Activated CD4-positive, alpha-beta T cell treated with anti-CD3 and anti-CD28 coated beads for 36 hours (primary cell): ENCODE data around the gene RBM3. TPM values are rescaled to one million over a fixed set of nuclear protein-coding genes. Genes with fewer than 3 reads are reported as not detected.
A peak's percentile ranks its signal among the peaks of the same experiment; 100 is the strongest.

Source experiments
- ATAC-seq: fragments of 200-7000 bp; cut with Tn5 transposase; one replicate; pipeline ENCODE4 v1.10.0; 2021; ENCODE audit warnings: mild to moderate bottlenecking, moderate library complexity
- CTCF ChIA-PET: fragments of 350-600 bp; sonication (Branson Sonifier 250); formaldehyde crosslinking; loops from one replicate; lab custom pipeline; 2021; ENCODE audit warnings: antibody characterized with exemption; lab: Charles Lee
- POLR2A ChIA-PET: fragments of 350-600 bp; sonication (Branson Sonifier 250); formaldehyde crosslinking; loops from one replicate; lab custom pipeline; 2021; ENCODE audit warnings: antibody characterized with exemption, inconsistent platforms; lab: Charles Lee
- DNase-seq: peaks from one replicate; pipeline ENCODE4 v3.0.0-alpha.2; 2020
- H3K27ac Mint-ChIP-seq: one replicate; pipeline ENCODE4 v1.8.0; 2021; ENCODE audit warnings: mixed read lengths
- H3K27me3 Mint-ChIP-seq: one replicate; pipeline ENCODE4 v1.8.0; 2021; ENCODE audit warnings: mixed read lengths
- H3K36me3 Mint-ChIP-seq: one replicate; pipeline ENCODE4 v1.8.0; 2021; ENCODE audit warnings: low read depth, mixed read lengths
- H3K4me1 Mint-ChIP-seq: one replicate; pipeline ENCODE4 v1.8.0; 2021; ENCODE audit warnings: mixed read lengths
- H3K4me3 Mint-ChIP-seq: one replicate; pipeline ENCODE4 v1.8.0; 2021; ENCODE audit warnings: mild to moderate bottlenecking, moderate library complexity, mixed read lengths
- H3K9me3 Mint-ChIP-seq: one replicate; pipeline ENCODE4 v1.8.0; 2021; ENCODE audit warnings: low read depth, mixed read lengths
- intact Hi-C, 2 experiments: fragments of 100-400 bp; cut with DNase I in 1 of 2; cut with micrococcal nuclease in 1 of 2; formaldehyde crosslinking; loops; one replicate each; pipeline versions ENCODE4 v1.14.2 to v1.15.1; 2022 to 2024; cut with DNase I, micrococcal nuclease
- total RNA-seq, 2 experiments: library from RNA; stranded (reverse); gene quantifications; one replicate each; pipeline ENCODE4 v1.2.3, GENCODE V29; 2021

The RBM3 gene
- total RNA-seq, 2 experiments from 2014 or later: 164 to 202 TPM

DNA sequence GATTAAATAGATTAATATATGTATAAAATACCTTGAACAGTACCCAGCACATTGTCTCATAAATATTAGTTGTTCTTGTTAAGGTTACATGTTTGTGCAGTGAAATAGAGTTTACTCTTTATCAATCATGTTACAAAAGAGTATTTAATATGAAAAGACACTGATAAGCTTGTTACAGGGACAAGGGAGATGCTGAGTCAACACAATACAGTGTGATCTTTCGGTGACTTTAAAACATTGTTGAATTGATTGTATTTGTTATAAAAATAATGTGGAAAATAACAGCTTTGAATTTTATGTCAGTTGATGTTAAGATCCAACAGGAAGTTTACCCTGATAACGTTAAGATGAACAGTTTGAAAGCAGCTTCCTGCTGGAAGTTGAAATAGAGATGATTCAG is 21.6 kb downstream of the RBM3 start:
- peaks cover 8% of the 10 kb centered on the region for H3K4me1 Mint-ChIP-seq
- H3K4me3 Mint-ChIP-seq: no peak overlapping the region
- ChIA-PET CTCF (interaction anchor here (0.6 kb wide), 1 partner anchor 43 kb away, joined by 3 read pairs; no protein-coding TSS in a partner anchor), POLR2A (no interaction called here)
- no peak for ATAC-seq
- no peaks in the 10 kb centered on the region for H3K9me3 Mint-ChIP-seq
- intact Hi-C loops: loop anchor here in 1 of 2 experiments (5.0 kb wide), 3 partner anchors 74 to 486 kb away; partner anchors contain the start of gene EBP
- DNase-seq: no peak
- no peak overlapping the region for H3K27ac Mint-ChIP-seq
- H3K27me3 Mint-ChIP-seq: no peaks in the 10 kb centered on the region
- H3K36me3 Mint-ChIP-seq: peaks cover 5% of the 10 kb centered on the region

DNA sequence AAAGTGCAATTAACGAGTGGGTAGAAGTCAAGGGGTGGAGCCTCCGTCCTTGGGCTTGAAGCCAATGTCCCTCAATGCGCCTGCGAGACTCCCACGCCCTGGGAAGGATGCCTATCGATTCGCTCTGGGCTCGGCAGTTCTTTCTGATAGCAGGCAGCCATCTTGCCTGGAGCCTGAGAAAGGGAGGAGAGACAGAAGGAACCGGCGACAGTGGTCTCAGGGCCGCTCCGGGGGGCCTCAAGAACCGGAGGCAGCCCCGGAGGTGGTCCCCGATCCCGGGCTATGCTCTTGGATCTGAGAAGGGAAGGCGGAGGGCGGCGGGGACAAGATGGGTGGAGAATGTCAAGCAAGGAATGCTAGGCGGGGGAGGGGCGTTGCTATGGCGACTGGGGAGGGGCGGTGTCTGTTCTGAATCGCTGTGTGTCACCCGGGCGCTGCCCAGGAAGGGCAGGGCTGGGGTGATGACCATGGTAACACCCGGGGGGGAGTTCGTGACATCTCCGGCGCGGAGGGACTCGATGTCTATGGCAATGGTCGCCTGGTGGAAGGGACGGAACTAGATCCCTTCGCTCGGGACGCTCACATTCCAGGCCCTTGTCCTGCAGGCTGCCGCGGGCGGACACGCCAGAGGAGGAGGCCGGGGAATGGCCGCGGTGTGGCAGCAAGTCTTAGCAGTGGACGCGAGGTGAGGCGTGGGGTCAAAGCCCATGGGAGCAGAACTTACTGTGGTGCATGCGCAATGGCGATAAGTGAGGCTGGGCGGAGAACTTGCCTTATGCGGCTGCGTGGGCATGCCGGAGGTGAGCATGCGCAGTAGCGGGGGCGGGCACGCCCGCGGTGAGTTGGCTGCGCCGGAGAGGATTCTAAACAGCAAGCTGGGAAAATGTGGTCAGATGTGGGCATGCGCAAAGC is 23.3 kb downstream of the RBM3 start, which contains the start of gene WDR13:
WDR13 (plus strand) TSS at position 140 of the 912 bp plus-strand sequence; CDS start at position 645, 505 bp downstream.
- POLR2A ChIA-PET: no interaction called here

DNA sequence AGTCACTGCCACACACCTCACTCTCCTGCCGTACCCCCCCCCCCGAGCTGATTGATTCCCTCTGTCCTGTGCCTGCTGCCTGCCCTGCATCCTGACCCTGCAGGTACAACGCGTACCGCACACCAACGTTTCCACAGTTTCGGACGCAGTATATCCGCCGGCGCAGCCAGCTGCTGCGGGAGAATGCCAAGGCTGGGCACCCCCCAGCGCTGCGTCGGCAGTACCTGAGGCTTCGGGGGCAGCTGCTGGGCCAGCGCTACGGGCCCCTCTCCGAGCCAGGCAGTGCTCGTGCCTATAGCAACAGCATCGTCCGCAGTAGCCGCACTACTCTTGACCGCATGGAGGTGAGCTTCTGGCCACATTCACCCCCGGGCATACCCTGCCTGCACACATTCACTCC is 24.3 kb downstream of the RBM3 start:
- peak overlapping the region; percentile 99 for H3K4me3 Mint-ChIP-seq
- H3K36me3 Mint-ChIP-seq: peaks cover 5% of the 10 kb centered on the region
- POLR2A ChIA-PET: interaction anchor here (0.7 kb wide), 1 partner anchor 51 kb away, joined by 6 read pairs; no protein-coding TSS in a partner anchor
- intact Hi-C loops: loop anchor here in 1 of 2 experiments (1.0 to 5.0 kb wide), 4 partner anchors 76 to 484 kb away; partner anchors contain the start of genes EBP and SUV39H1
- no peak for ATAC-seq
- H3K9me3 Mint-ChIP-seq: no peaks in the 10 kb centered on the region
- H3K4me1 Mint-ChIP-seq: peaks cover 8% of the 10 kb centered on the region
- no peak overlapping the region for H3K27ac Mint-ChIP-seq
- no peak for DNase-seq
- CTCF ChIA-PET: interaction anchor here (0.5 kb wide), 1 partner anchor 59 kb away, joined by 5 read pairs; the partner anchor contains the start of gene TBC1D25
- no peaks in the 10 kb centered on the region for H3K27me3 Mint-ChIP-seq

More for the DNA sequence above, 23.3 kb downstream of the RBM3 start, which contains the start of gene WDR13:
- Mint-ChIP-seq H3K9me3 (no peaks in the 10 kb centered on the region), H3K4me3 (peak within 1 kb of the TSS; percentile 99), H3K27ac (peak within 1 kb of the TSS; percentile 98), H3K36me3 (peaks cover 5% of the 10 kb centered on the region), H3K4me1 (peaks cover 8% of the 10 kb centered on the region), H3K27me3 (no peaks in the 10 kb centered on the region)
- CTCF ChIA-PET: no interaction called here
- intact Hi-C loops: loop anchor here (1.0 to 5.0 kb wide), 9 partner anchors 23 to 485 kb away; partner anchors contain the start of genes RBM3 (in 2 of the 2), EBP (in 1 of the 2), HDAC6 (in 1 of the 2) and SUV39H1 (in 1 of the 2)
- ATAC-seq (peak; percentile 91), DNase-seq (peak; percentile 94)

- Mint-ChIP-seq H3K4me3 (no peak overlapping the region), H3K27ac (no peak overlapping the region), H3K27me3 (no peaks in the 10 kb centered on the region), H3K36me3 (peaks cover 5% of the 10 kb centered on the region), H3K4me1 (peaks cover 8% of the 10 kb centered on the region), H3K9me3 (no peaks in the 10 kb centered on the region)
- ATAC-seq (no peak), DNase-seq (no peak)
- intact Hi-C loops: loop anchor here in 1 of 2 experiments (5.0 kb wide), 3 partner anchors 77 to 483 kb away; partner anchors contain the start of gene EBP
- POLR2A ChIA-PET: no interaction called here
- CTCF ChIA-PET: no interaction called here
Measured at GRCh38 chrX:48599341-48599740, 25.1 kb downstream of the RBM3 start.

DNA sequence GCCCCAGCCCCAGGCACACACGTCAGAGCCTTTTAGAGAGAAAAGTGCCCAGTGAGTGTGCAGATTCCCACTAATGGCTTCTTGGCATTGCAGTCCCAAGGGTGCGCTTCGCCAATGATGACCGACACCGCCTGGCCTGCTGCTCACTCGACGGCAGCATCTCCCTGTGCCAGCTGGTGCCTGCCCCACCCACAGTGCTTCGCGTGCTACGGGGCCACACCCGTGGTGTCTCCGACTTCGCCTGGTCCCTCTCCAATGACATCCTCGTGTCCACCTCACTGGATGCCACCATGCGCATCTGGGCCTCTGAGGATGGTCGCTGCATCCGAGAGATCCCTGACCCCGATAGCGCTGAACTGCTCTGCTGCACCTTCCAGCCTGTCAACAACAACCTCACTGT is 25.9 kb downstream of the RBM3 start:
- H3K9me3 Mint-ChIP-seq: no peaks in the 10 kb centered on the region
- no peak overlapping the region for H3K4me3 Mint-ChIP-seq
- CTCF ChIA-PET: interaction anchor here (0.6 kb wide), 1 partner anchor 137 kb away, joined by 3 read pairs; no protein-coding TSS in a partner anchor
- no peak overlapping the region for H3K27ac Mint-ChIP-seq
- ATAC-seq: no peak
- POLR2A ChIA-PET: no interaction called here
- DNase-seq: no peak
- H3K36me3 Mint-ChIP-seq: peaks cover 8% of the 10 kb centered on the region
- intact Hi-C loops: no loop called here
- no peaks in the 10 kb centered on the region for H3K27me3 Mint-ChIP-seq
- H3K4me1 Mint-ChIP-seq: peaks cover 8% of the 10 kb centered on the region

- H3K36me3 Mint-ChIP-seq: peaks cover 9% of the 10 kb centered on the region
- H3K27ac Mint-ChIP-seq: no peak overlapping the region
- H3K27me3 Mint-ChIP-seq: no peaks in the 10 kb centered on the region
- no peaks in the 10 kb centered on the region for H3K9me3 Mint-ChIP-seq
- H3K4me3 Mint-ChIP-seq: no peak overlapping the region
- H3K4me1 Mint-ChIP-seq: peaks cover 8% of the 10 kb centered on the region
- ATAC-seq: no peak
- no peak for DNase-seq
- ChIA-PET CTCF (interaction anchor here (0.6 kb wide), 1 partner anchor 11 kb away, joined by 3 read pairs; no protein-coding TSS in a partner anchor), POLR2A (no interaction called here)
- intact Hi-C loops: no loop called here
Measured at GRCh38 chrX:48601741-48602394, 27.6 kb downstream of the RBM3 start.

DNA sequence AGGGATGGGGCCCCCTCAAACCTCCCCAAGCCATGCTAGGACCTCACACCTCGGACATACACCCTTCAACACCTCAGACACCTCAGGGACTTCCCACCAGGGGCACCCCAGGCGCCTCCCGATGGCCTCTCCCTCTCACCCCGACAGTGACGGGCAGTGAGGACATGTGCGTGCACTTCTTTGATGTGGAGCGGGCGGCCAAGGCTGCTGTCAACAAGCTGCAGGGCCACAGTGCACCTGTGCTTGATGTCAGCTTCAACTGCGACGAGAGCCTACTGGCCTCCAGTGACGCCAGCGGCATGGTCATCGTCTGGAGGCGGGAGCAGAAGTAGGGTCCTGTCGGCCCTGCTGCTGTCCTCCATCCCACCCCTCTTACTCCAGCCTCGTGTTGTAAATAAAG is 30.4 kb downstream of the RBM3 start:
- no peaks in the 10 kb centered on the region for H3K27me3 Mint-ChIP-seq
- no peak overlapping the region for H3K27ac Mint-ChIP-seq
- H3K36me3 Mint-ChIP-seq: peaks cover 4% of the 10 kb centered on the region
- no peak overlapping the region for H3K4me3 Mint-ChIP-seq
- ChIA-PET CTCF (no interaction called here), POLR2A (interaction anchor here (1.0 kb wide), 1 partner anchor 26 kb away, joined by 3 read pairs; no protein-coding TSS in a partner anchor)
- intact Hi-C loops: no loop called here
- H3K9me3 Mint-ChIP-seq: no peaks in the 10 kb centered on the region
- DNase-seq (no peak), ATAC-seq (no peak)
- no peaks in the 10 kb centered on the region for H3K4me1 Mint-ChIP-seq

GRCh38 chrX:48606091-48606490 is 31.8 kb downstream of the RBM3 start:
- H3K4me1 Mint-ChIP-seq: no peaks in the 10 kb centered on the region
- H3K27me3 Mint-ChIP-seq: no peaks in the 10 kb centered on the region
- no peak overlapping the region for H3K4me3 Mint-ChIP-seq
- H3K27ac Mint-ChIP-seq: no peak overlapping the region
- ChIA-PET CTCF (no interaction called here), POLR2A (no interaction called here)
- H3K36me3 Mint-ChIP-seq: peaks cover 4% of the 10 kb centered on the region
- intact Hi-C loops: no loop called here
- H3K9me3 Mint-ChIP-seq: no peaks in the 10 kb centered on the region
- DNase-seq: no peak
- no peak for ATAC-seq

DNA sequence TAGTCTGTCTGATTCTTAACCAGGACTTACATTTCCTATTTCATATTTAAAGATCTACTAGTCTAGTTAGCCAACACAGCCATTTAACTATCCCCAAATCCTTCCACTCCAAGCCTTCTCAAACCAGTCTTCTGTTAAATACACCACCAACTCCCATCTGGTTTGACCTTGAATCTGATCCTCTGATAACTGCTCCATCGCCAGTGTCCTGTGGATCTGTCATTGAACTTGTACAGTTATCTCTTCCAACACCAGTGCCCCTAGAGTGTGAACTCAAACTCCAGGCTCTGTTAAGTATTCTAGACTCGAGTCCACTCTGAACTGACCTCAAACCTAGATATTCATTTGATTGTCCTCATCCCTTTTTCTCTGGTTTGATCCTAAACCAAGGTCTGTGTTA is 37.4 kb downstream of the RBM3 start:
- Mint-ChIP-seq H3K27ac (no peak overlapping the region), H3K27me3 (no peaks in the 10 kb centered on the region), H3K4me3 (no peak overlapping the region), H3K36me3 (no peaks in the 10 kb centered on the region), H3K4me1 (no peaks in the 10 kb centered on the region), H3K9me3 (no peaks in the 10 kb centered on the region)
- ATAC-seq: no peak
- ChIA-PET CTCF (interaction anchor here (0.6 kb wide), 1 partner anchor 62 kb away, joined by 4 read pairs; no protein-coding TSS in a partner anchor), POLR2A (no interaction called here)
- no peak for DNase-seq
- intact Hi-C loops: no loop called here

DNA sequence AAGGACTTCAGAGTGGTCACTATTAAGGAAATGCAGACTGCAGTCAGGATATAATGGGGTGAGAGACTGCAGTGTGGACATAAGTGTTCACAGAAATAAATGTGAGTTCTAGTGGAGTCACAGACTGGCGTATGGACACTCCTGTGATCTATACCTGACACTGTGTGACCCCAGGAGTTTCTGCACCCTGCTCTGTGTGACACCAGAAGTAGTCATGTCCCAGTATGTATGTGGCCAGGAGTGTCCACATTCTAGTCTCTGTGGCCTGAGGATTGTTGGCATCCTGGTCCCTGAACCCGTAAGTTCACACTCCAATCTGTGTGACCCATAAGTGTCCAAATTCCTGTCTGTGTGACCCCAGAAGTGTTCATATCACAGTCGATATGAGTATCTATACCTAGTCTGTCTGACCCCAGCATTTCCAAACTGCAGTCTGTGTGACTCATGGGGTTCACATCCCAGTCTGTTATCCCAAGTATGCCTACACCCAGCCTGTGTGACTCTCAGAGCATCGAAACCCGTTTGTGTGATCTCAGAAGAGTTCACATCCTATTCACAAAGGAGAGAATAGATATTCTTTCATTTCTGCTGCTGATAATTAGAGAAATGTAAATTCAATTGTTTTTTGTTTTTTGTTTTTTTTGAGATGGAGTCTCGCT is 39.3 kb downstream of the RBM3 start:
- Mint-ChIP-seq H3K4me1 (peaks cover 3% of the 10 kb centered on the region), H3K27ac (no peak overlapping the region), H3K36me3 (no peaks in the 10 kb centered on the region), H3K27me3 (no peaks in the 10 kb centered on the region), H3K9me3 (no peaks in the 10 kb centered on the region), H3K4me3 (no peak overlapping the region)
- ChIA-PET CTCF (no interaction called here), POLR2A (no interaction called here)
- no peak for ATAC-seq
- intact Hi-C loops: no loop called here
- no peak for DNase-seq

- ChIA-PET POLR2A (no interaction called here), CTCF (interaction anchor here (1.9 kb wide), 1 partner anchor 32 kb away, joined by 7 read pairs; no protein-coding TSS in a partner anchor)
- Mint-ChIP-seq H3K36me3 (no peaks in the 10 kb centered on the region), H3K27ac (no peak overlapping the region), H3K9me3 (no peaks in the 10 kb centered on the region), H3K4me1 (peaks cover 3% of the 10 kb centered on the region), H3K27me3 (no peaks in the 10 kb centered on the region), H3K4me3 (no peak overlapping the region)
- no peak for ATAC-seq
- intact Hi-C loops: no loop called here
- no peak for DNase-seq
Measured at GRCh38 chrX:48616576-48616975, 42.3 kb downstream of the RBM3 start.
